ENCODE measurements around the gene ZIC3.
"Not testable (repeated sequence)": the region's sequence is repeated elsewhere in the genome, so short reads cannot be mapped to it uniquely, and the experiment has no call there.

ZIC3 gene

GRCh38 chrX:137565921-137566745 is at the start of gene ZIC3:
Gene ZIC3, plus strand, starts transcription at chrX:137566127. Its CDS starts 565 bp downstream, at chrX:137566692.
- no peak for DNase-seq (ENCODE audit: low read depth)

- DNase-seq (ENCODE audit: low read depth) = no peak
Observed at GRCh38 chrX:137519459-137519858, 46.5 kb upstream of the ZIC3 start.

GRCh38 chrX:137545711-137546651 is 19.9 kb upstream of the ZIC3 start:
- DNase-seq (ENCODE audit: low read depth) = no peak

- DNase-seq (ENCODE audit: low read depth) = no peak
Observed at GRCh38 chrX:137547291-137547690, 18.6 kb upstream of the ZIC3 start.

GRCh38 chrX:137548261-137548660 is 17.7 kb upstream of the ZIC3 start:
- DNase-seq (ENCODE audit: low read depth) = no peak

GRCh38 chrX:137549073-137549472 is 16.9 kb upstream of the ZIC3 start:
- no peak for DNase-seq (ENCODE audit: low read depth)

- DNase-seq (ENCODE audit: low read depth) = no peak
Observed at GRCh38 chrX:137549851-137550664, 15.9 kb upstream of the ZIC3 start.

GRCh38 chrX:137550665-137551261 is 15.2 kb upstream of the ZIC3 start:
- no peak for DNase-seq (ENCODE audit: low read depth)

GRCh38 chrX:137552098-137552497 is 13.8 kb upstream of the ZIC3 start:
- not testable (repeated sequence) for DNase-seq (ENCODE audit: low read depth)

- DNase-seq (ENCODE audit: low read depth) = no peak
Observed at GRCh38 chrX:137562096-137562495, 3.8 kb upstream of the ZIC3 start.

- no peak for DNase-seq (ENCODE audit: low read depth)
Observed at GRCh38 chrX:137563681-137564651, 2.0 kb upstream of the ZIC3 start.

- no peak for DNase-seq (ENCODE audit: low read depth)
Observed at GRCh38 chrX:137565318-137565904, 516 bp upstream of the ZIC3 start.

- no peak for DNase-seq (ENCODE audit: low read depth)
Observed at GRCh38 chrX:137566746-137567679, 1.1 kb downstream of the ZIC3 start.

GRCh38 chrX:137567682-137568232 is 1.8 kb downstream of the ZIC3 start:
- no peak for DNase-seq (ENCODE audit: low read depth)

GRCh38 chrX:137568741-137569469 is 3.0 kb downstream of the ZIC3 start:
- no peak for DNase-seq (ENCODE audit: low read depth)

GRCh38 chrX:137569470-137569891 is 3.6 kb downstream of the ZIC3 start:
- no peak for DNase-seq (ENCODE audit: low read depth)

- no peak for DNase-seq (ENCODE audit: low read depth)
Observed at GRCh38 chrX:137573324-137574101, 7.6 kb downstream of the ZIC3 start.
